Left kidney (tissue), 2 donors: ENCODE measurements around the gene CANX. TPM values are rescaled to one million over a fixed set of nuclear protein-coding genes. Genes with fewer than 3 reads are reported as not detected.
"Not testable (repeated sequence)": the region's sequence is repeated elsewhere in the genome, so short reads cannot be mapped to it uniquely, and the experiment has no call there.

Experiments used
- DNase-seq: peaks from one replicate; pipeline ENCODE4 v3.0.0-alpha.2; 2013
- polyA plus RNA-seq: library from polyadenylated mRNA; unstranded; fragments of 120-200 nt; gene quantifications from one replicate; pipeline ENCODE4 v1.2.1, GENCODE V29; 2013; ENCODE audit not compliant: insufficient read length

CANX gene
- polyA plus RNA-seq, 1 donor = 563 TPM

- DNase-seq = peak; percentile 100
Observed at GRCh38 chr5:179697993-179698934, 503 bp upstream of the CANX start.

- DNase-seq = no peak
Observed at GRCh38 chr5:179699616-179700237, 960 bp downstream of the CANX start.

- peak; percentile 12 for DNase-seq
Observed at GRCh38 chr5:179700401-179700918, 1.7 kb downstream of the CANX start.

- no peak for DNase-seq
Observed at GRCh38 chr5:179716286-179716685, 17.5 kb downstream of the CANX start.

GRCh38 chr5:179720222-179720621, 21.5 kb downstream of the CANX start:
- no peak for DNase-seq

GRCh38 chr5:179724163-179724562, 25.4 kb downstream of the CANX start:
- DNase-seq = no peak

GRCh38 chr5:179727106-179727505, 28.3 kb downstream of the CANX start:
- no peak for DNase-seq

- DNase-seq = no peak
Observed at GRCh38 chr5:179729303-179729702, 30.5 kb downstream of the CANX start.

- DNase-seq = no peak
Observed at GRCh38 chr5:179729727-179730126, 31.0 kb downstream of the CANX start.

- DNase-seq = no peak
Observed at GRCh38 chr5:179730356-179730755, 31.6 kb downstream of the CANX start.

GRCh38 chr5:179730852-179731251, 32.1 kb downstream of the CANX start:
- DNase-seq = no peak

GRCh38 chr5:179731791-179732411, 33.1 kb downstream of the CANX start:
- no peak for DNase-seq

- DNase-seq = peak; percentile 100
Observed at GRCh38 chr5:179732412-179732917, 33.7 kb downstream of the CANX start, which contains the start of gene MAML1. Gene MAML1 (plus strand): TSS chr5:179732822. CDS start chr5:179733113, 291 bp downstream.

GRCh38 chr5:179732918-179733771, 34.4 kb downstream of the CANX start:
- peak; percentile 33 for DNase-seq

GRCh38 chr5:179733772-179734126, 35.0 kb downstream of the CANX start:
- no peak for DNase-seq

- no peak for DNase-seq
Observed at GRCh38 chr5:179734536-179735164, 35.9 kb downstream of the CANX start.

- no peak for DNase-seq
Observed at GRCh38 chr5:179738742-179739141, 40.0 kb downstream of the CANX start.

GRCh38 chr5:179744106-179744505, 45.3 kb downstream of the CANX start:
- DNase-seq = not testable (repeated sequence)

GRCh38 chr5:179746872-179747271, 48.1 kb downstream of the CANX start:
- no peak for DNase-seq

GRCh38 chr5:179747811-179748210, 49.0 kb downstream of the CANX start:
- DNase-seq = no peak
